CD4-positive, alpha-beta T cell (primary cell): Measurements from ENCODE around the gene DENND1B. TPM values are rescaled to one million over a fixed set of nuclear protein-coding genes. Genes with fewer than 3 reads are reported as not detected.

ENCODE experiments used
- ATAC-seq: fragments of 200-7000 bp; cut with Tn5 transposase; one replicate; pipeline ENCODE4 v1.10.0; 2022; ENCODE audit warnings: mild to moderate bottlenecking; ENCODE audit not compliant: poor library complexity
- CTCF ChIA-PET: fragments of 350-600 bp; sonication (Branson Sonifier 250); formaldehyde crosslinking; loops from one replicate; lab custom pipeline; 2021; ENCODE audit warnings: antibody characterized with exemption, inconsistent platforms; lab: Charles Lee
- POLR2A ChIA-PET: fragments of 350-600 bp; sonication (Branson Sonifier 250); formaldehyde crosslinking; loops from one replicate; lab custom pipeline; 2021; ENCODE audit warnings: antibody characterized with exemption, inconsistent platforms; lab: Charles Lee
- DNase-seq, 14 experiments: peaks; one replicate each; pipeline ENCODE4 v3.0.0-alpha.2; 2013 to 2020; ENCODE audit warnings: mixed read lengths in 2 of 14
- H3K27ac ChIP-seq, 2 donors: one replicate each; pipeline versions ENCODE4 v1.5.1 to v1.7.0; 2013; ENCODE audit warnings: low read length in 2 of 2, low read depth in 1 of 2, mild to moderate bottlenecking in 1 of 2
- H3K27me3 ChIP-seq, 2 experiments: 1 replicate in 1 of 2; 2 replicates in 1 of 2; pipeline versions ENCODE4 v1.6.1 to v1.7.0; 2013; ENCODE audit warnings: low read length in 2 of 2, control low read depth in 1 of 2, mild to moderate bottlenecking in 1 of 2, moderate library complexity in 1 of 2; ENCODE audit not compliant: insufficient read depth in 2 of 2, control insufficient read depth in 1 of 2
- H3K36me3 ChIP-seq: one replicate; pipeline ENCODE4 v1.6.1; 2013; ENCODE audit warnings: low read length, control low read depth; ENCODE audit not compliant: insufficient read depth
- H3K4me1 ChIP-seq: one replicate; pipeline ENCODE4 v1.6.1; 2013; ENCODE audit warnings: low read length, control low read depth; ENCODE audit not compliant: insufficient read depth
- H3K4me3 ChIP-seq: one replicate; pipeline ENCODE4 v1.5.1; 2013; ENCODE audit warnings: mild to moderate bottlenecking, low read length, moderate library complexity
- H3K9me3 ChIP-seq, 2 experiments: 1 replicate in 1 of 2; 2 replicates in 1 of 2; pipeline versions ENCODE4 v1.6.1 to v1.7.0; 2013; ENCODE audit warnings: low read length in 2 of 2, mild to moderate bottlenecking in 2 of 2, control low read depth in 1 of 2, moderate library complexity in 1 of 2; ENCODE audit not compliant: control insufficient read depth in 1 of 2, insufficient read depth in 1 of 2
- H3K27ac Mint-ChIP-seq: one replicate; pipeline ENCODE4 v1.8.0; 2020; ENCODE audit warnings: mixed read lengths
- H3K27me3 Mint-ChIP-seq: one replicate; pipeline ENCODE4 v1.8.0; 2021; ENCODE audit warnings: mixed read lengths
- H3K36me3 Mint-ChIP-seq: one replicate; pipeline ENCODE4 v1.8.0; 2021; ENCODE audit warnings: low read depth, mixed read lengths
- H3K4me1 Mint-ChIP-seq: one replicate; pipeline ENCODE4 v1.8.0; 2021; ENCODE audit warnings: low read depth, mixed read lengths
- H3K4me3 Mint-ChIP-seq: one replicate; pipeline ENCODE4 v1.8.0; 2020; ENCODE audit warnings: mild to moderate bottlenecking, mixed read lengths
- H3K9me3 Mint-ChIP-seq: one replicate; pipeline ENCODE4 v1.8.0; 2020; ENCODE audit warnings: mixed read lengths
- intact Hi-C, 2 experiments: fragments of 100-400 bp; cut with DNase I in 1 of 2; cut with micrococcal nuclease in 1 of 2; formaldehyde crosslinking; loops; one replicate each; pipeline versions ENCODE4 v1.15.1 to v1.9.0; 2023 to 2025; cut with DNase I, micrococcal nuclease
- total RNA-seq, 174 experiments: library from RNA in 2 of 174; stranded (reverse) in 2 of 174; gene quantifications; one replicate each; pipeline ENCODE4 v1.2.3 and lab custom pipeline; 2021 to 2026
- TF ChIP-seq, protein P1 (sequence below): fragments of 200-600 bp; IDR thresholded peaks from one replicate; pipeline ENCODE4 v1.8.0; 2022; ENCODE audit warnings: antibody characterized with exemption, mild to moderate bottlenecking

The DENND1B gene
- total RNA-seq, 2 experiments from 2014 or later = 23.9 to 26.5 TPM

DNA sequence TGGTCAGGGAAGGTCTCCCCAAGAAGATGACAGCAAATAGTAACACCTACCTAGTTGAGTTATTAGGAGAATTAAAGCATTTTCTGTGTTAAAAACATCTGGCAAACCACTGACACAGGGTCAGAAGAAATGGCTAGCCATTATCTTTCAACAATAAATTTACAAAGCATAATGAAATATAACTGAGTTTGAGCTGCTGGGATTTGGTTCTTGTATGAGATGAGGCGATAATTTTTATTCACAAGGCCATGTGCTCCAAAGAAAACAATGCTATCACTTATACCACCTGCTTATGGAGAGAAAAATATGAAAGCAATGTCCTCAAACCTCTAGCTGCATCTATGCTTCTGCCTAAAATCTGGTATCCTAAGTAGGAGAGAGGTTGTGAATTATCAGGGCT lies 304.9 kb downstream of the DENND1B start:
- DNase-seq (no peak), ATAC-seq (no peak)
- intact Hi-C loops = no loop called here
- H3K9me3 ChIP-seq = no peaks in the 10 kb centered on the region
- Mint-ChIP-seq H3K27ac (no peak overlapping the region), H3K4me1 (no peaks in the 10 kb centered on the region), H3K36me3 (no peaks in the 10 kb centered on the region), H3K27me3 (no peaks in the 10 kb centered on the region), H3K9me3 (no peaks in the 10 kb centered on the region), H3K4me3 (no peak overlapping the region)
- no peaks in the 10 kb centered on the region for H3K36me3 ChIP-seq
- ChIA-PET POLR2A (no interaction called here), CTCF (no interaction called here)
- no peak overlapping the region for H3K4me3 ChIP-seq
- H3K27me3 ChIP-seq = no peaks in the 10 kb centered on the region
- TF ChIP-seq, protein P1, sequence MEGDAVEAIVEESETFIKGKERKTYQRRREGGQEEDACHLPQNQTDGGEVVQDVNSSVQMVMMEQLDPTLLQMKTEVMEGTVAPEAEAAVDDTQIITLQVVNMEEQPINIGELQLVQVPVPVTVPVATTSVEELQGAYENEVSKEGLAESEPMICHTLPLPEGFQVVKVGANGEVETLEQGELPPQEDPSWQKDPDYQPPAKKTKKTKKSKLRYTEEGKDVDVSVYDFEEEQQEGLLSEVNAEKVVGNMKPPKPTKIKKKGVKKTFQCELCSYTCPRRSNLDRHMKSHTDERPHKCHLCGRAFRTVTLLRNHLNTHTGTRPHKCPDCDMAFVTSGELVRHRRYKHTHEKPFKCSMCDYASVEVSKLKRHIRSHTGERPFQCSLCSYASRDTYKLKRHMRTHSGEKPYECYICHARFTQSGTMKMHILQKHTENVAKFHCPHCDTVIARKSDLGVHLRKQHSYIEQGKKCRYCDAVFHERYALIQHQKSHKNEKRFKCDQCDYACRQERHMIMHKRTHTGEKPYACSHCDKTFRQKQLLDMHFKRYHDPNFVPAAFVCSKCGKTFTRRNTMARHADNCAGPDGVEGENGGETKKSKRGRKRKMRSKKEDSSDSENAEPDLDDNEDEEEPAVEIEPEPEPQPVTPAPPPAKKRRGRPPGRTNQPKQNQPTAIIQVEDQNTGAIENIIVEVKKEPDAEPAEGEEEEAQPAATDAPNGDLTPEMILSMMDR = no peak
- no peaks in the 10 kb centered on the region for H3K4me1 ChIP-seq
- H3K27ac ChIP-seq = no peak overlapping the region

DNA sequence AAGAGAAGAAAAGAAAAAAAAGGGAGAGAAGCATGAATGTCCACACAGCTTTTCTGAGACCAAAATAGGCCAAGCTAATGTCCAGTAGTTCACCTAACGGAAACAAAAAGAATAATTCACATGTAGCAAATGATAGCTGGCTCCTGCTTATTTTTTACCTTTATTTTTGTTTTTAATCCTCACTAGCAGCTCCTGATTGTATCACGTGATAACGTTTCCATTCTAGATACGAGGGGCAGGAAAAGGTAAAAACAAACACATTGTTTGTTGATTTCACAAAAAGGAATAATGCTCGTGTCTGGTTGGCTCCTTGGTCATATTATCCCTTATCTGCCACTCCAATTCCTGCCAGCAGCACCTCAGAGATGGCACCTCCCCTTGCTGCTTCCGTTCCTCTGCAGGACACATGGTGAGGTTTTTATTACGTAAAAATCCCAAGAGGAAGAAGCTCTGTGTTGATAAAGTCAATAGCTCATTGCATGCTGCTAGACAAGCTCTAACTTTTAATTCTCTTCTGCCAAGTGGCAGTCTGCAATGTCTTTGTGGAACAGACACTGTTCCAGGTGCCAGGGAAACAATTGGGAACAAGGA lies 305.6 kb downstream of the DENND1B start:
- no peak for DNase-seq
- Mint-ChIP-seq H3K27me3 (no peaks in the 10 kb centered on the region), H3K4me1 (no peaks in the 10 kb centered on the region), H3K4me3 (no peak overlapping the region), H3K9me3 (no peaks in the 10 kb centered on the region), H3K36me3 (no peaks in the 10 kb centered on the region), H3K27ac (no peak overlapping the region)
- intact Hi-C loops = no loop called here
- Histone ChIP-seq H3K27me3 (no peaks in the 10 kb centered on the region), H3K36me3 (no peaks in the 10 kb centered on the region), H3K4me3 (no peak overlapping the region), H3K4me1 (no peaks in the 10 kb centered on the region), H3K9me3 (no peaks in the 10 kb centered on the region), H3K27ac (no peak overlapping the region)
- ATAC-seq = no peak
- ChIA-PET CTCF (no interaction called here), POLR2A (no interaction called here)
- TF ChIP-seq, protein P1 = no peak

DNA sequence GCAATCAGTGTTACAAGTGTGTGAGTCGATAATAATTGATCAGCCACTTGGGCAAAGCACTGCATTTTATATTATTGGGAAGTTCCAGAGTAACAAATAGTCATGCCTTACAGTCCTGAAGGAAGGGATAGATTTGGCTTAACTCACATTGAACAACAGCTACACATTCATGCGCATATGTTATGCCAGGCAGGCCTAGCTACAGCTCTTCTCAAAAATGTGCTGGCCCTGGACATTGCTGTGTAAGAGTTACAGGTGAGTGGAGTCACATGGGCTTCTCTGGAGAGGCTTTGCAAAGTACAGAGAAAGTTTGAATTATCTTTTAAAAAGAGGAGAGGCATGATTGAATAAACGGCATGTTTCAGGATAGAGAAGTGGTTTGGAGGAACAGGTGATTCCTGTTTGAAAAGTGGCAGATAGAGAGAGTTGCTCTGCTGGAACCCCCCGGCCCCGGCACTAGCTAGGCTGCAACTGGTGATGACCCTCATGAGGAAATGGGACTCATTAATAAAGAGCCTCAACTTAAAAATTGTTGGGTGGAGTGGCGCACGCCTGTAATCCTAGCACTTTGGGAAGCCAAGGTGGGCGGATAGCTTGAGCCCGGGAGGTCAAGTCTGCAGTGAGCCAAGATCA lies 306.6 kb downstream of the DENND1B start:
- CTCF ChIA-PET = no interaction called here
- Histone ChIP-seq H3K4me1 (no peaks in the 10 kb centered on the region), H3K4me3 (no peak overlapping the region), H3K9me3 (no peaks in the 10 kb centered on the region), H3K36me3 (no peaks in the 10 kb centered on the region), H3K27me3 (no peaks in the 10 kb centered on the region), H3K27ac (no peak overlapping the region)
- Mint-ChIP-seq H3K9me3 (no peaks in the 10 kb centered on the region), H3K4me1 (no peaks in the 10 kb centered on the region), H3K4me3 (no peak overlapping the region), H3K27ac (no peak overlapping the region), H3K27me3 (no peaks in the 10 kb centered on the region), H3K36me3 (no peaks in the 10 kb centered on the region)
- TF ChIP-seq, protein P1 = no peak
- no peak for ATAC-seq
- DNase-seq = no peak
- POLR2A ChIA-PET = no interaction called here
- intact Hi-C loops = no loop called here
